Smooth muscle cell (in vitro differentiated cells): ENCODE data around the gene ELK1. TPM values are rescaled to one million over a fixed set of nuclear protein-coding genes. Genes with fewer than 3 reads are reported as not detected.

Experiments used
- DNase-seq: peaks from one replicate; lab custom pipeline; 2025; ENCODE audit not compliant: unreplicated experiment; lab: John Stamatoyannopoulos, UW
- H2AFZ ChIP-seq: fragments of 200-600 bp; sonication (generic); 2 replicates; pipeline ENCODE4 v1.6.0; 2016; ENCODE audit warnings: antibody characterized with exemption, low read depth, mild to moderate bottlenecking
- H3F3A ChIP-seq: fragments of 200-600 bp; sonication (generic); 2 replicates; pipeline ENCODE4 v1.6.0; 2017; ENCODE audit warnings: antibody characterized with exemption, low read depth
- H3K27ac ChIP-seq: fragments of 200-600 bp; sonication (generic); 2 replicates; pipeline ENCODE4 v1.5.1; 2016; ENCODE audit warnings: low read depth, mild to moderate bottlenecking
- H3K27me3 ChIP-seq: fragments of 200-600 bp; sonication (generic); 2 replicates; pipeline ENCODE4 v1.6.1; 2016; ENCODE audit warnings: low read depth, mild to moderate bottlenecking
- H3K36me3 ChIP-seq: fragments of 200-600 bp; sonication (generic); 2 replicates; pipeline ENCODE4 v1.5.1; 2016; ENCODE audit warnings: low read depth
- H3K4me1 ChIP-seq: fragments of 200-600 bp; sonication (generic); 2 replicates; pipeline ENCODE4 v1.5.1; 2016; ENCODE audit warnings: low read depth
- H3K4me2 ChIP-seq: fragments of 200-600 bp; sonication (generic); 2 replicates; pipeline ENCODE4 v1.6.0; 2016; ENCODE audit warnings: mild to moderate bottlenecking
- H3K4me3 ChIP-seq: fragments of 200-600 bp; sonication (generic); 2 replicates; pipeline ENCODE4 v1.5.1; 2016; ENCODE audit warnings: mild to moderate bottlenecking
- H3K79me2 ChIP-seq: fragments of 200-600 bp; sonication (generic); 2 replicates; pipeline ENCODE4 v1.6.0; 2016; ENCODE audit warnings: low read depth, mild to moderate bottlenecking
- H3K9ac ChIP-seq: fragments of 200-600 bp; sonication (generic); 2 replicates; pipeline ENCODE4 v1.6.0; 2016; ENCODE audit warnings: low read depth
- H3K9me3 ChIP-seq: fragments of 200-600 bp; sonication (generic); replicated peaks from 2 replicates; pipeline ENCODE4 v1.5.1; 2016; ENCODE audit warnings: low read depth
- H4K20me1 ChIP-seq: fragments of 200-600 bp; sonication (generic); 2 replicates; pipeline ENCODE4 v1.6.0; 2016; ENCODE audit warnings: low read depth
- CTCF ChIP-seq: fragments of 200-600 bp; sonication (generic); IDR thresholded peaks from 2 replicates; pipeline ENCODE4 v1.5.1; 2017; ENCODE audit warnings: borderline replicate concordance, mild to moderate bottlenecking, antibody characterized with exemption; ENCODE audit not compliant: insufficient read depth, poor library complexity, severe bottlenecking
- WGBS: methylation state at CpG from one replicate; pipeline ENCODE4 v1.1.7; 2016; ENCODE audit warnings: low lambda C conversion rate; 5-methylcytosine and 5-hydroxymethylcytosine counted together
- polyA plus RNA-seq: library from polyadenylated mRNA; unstranded; fragments of >200 nt; fragmentation: Nextera tagmentation; extraction: Ambion mirVana; gene quantifications from 2 replicates; pipeline ENCODE4 v1.2.1, GENCODE V29; 2016
- total RNA-seq: library from RNA; depleted of rRNA; stranded (reverse); fragments of >200 nt; gene quantifications from 2 replicates; pipeline ENCODE4 v1.2.3, GENCODE V29; 2014

ELK1 gene
- total and polyA plus RNA-seq, 2 experiments from 2014 or later: 21.1 to 33.2 TPM

- H3K27ac ChIP-seq: no peak within 1 kb of the TSS
- H3K27me3 ChIP-seq: no peaks in the 10 kb centered on the region
- H2AFZ ChIP-seq: no peak within 1 kb of the TSS
- no peaks in the 10 kb centered on the region for H3K9me3 ChIP-seq
- no peak for TF ChIP-seq CTCF
- H3K4me3 ChIP-seq: no peak within 1 kb of the TSS
- H3K4me2 ChIP-seq: no peak within 1 kb of the TSS
- H4K20me1 ChIP-seq: no peaks in the 10 kb centered on the region
- H3K4me1 ChIP-seq: no peaks in the 10 kb centered on the region
- no peak for DNase-seq
- H3F3A ChIP-seq: no peaks in the 10 kb centered on the region
- no peaks in the 10 kb centered on the region for H3K79me2 ChIP-seq
- H3K36me3 ChIP-seq: no peaks in the 10 kb centered on the region
- WGBS: 75% methylated on average over 14 of the region's 14 CpGs
- no peak within 1 kb of the TSS for H3K9ac ChIP-seq
Observed at GRCh38 chrX:47629419-47630200, 20.8 kb downstream of the ELK1 start, which contains the start of gene CFP. Gene CFP, minus strand, starts transcription at chrX:47629930. Its CDS starts 86 bp downstream, at chrX:47629844.

- Histone ChIP-seq H3K9me3 (no peaks in the 10 kb centered on the region), H3K27ac (no peak overlapping the region), H2AFZ (no peak overlapping the region), H3K4me1 (no peaks in the 10 kb centered on the region), H3K27me3 (no peaks in the 10 kb centered on the region), H3F3A (no peaks in the 10 kb centered on the region), H4K20me1 (no peaks in the 10 kb centered on the region), H3K9ac (no peak overlapping the region), H3K79me2 (no peaks in the 10 kb centered on the region), H3K36me3 (no peaks in the 10 kb centered on the region), H3K4me2 (no peak overlapping the region), H3K4me3 (no peak overlapping the region)
- no peak for TF ChIP-seq CTCF
- WGBS: 57% methylated on average over 1 of the region's 1 CpG
- DNase-seq: no peak
Observed at GRCh38 chrX:47628982-47629381, 21.4 kb downstream of the ELK1 start.

- no peak overlapping the region for H3K9ac ChIP-seq
- no peaks in the 10 kb centered on the region for H3K27me3 ChIP-seq
- H3K9me3 ChIP-seq: no peaks in the 10 kb centered on the region
- no peak overlapping the region for H3K4me2 ChIP-seq
- no peak for DNase-seq
- no peak for TF ChIP-seq CTCF
- H3K79me2 ChIP-seq: no peaks in the 10 kb centered on the region
- H3K4me3 ChIP-seq: no peak overlapping the region
- no peaks in the 10 kb centered on the region for H3K36me3 ChIP-seq
- H4K20me1 ChIP-seq: no peaks in the 10 kb centered on the region
- H3K27ac ChIP-seq: no peak overlapping the region
- WGBS: 96% methylated on average over 2 of the region's 2 CpGs
- H3F3A ChIP-seq: no peaks in the 10 kb centered on the region
- no peak overlapping the region for H2AFZ ChIP-seq
- H3K4me1 ChIP-seq: no peaks in the 10 kb centered on the region
Observed at GRCh38 chrX:47625365-47625764, 25.0 kb downstream of the ELK1 start.
